Cardiac muscle cell (in vitro differentiated cells and primary cell): Measurements from ENCODE around the gene KCNT1. TPM values are rescaled to one million over a fixed set of nuclear protein-coding genes. Genes with fewer than 3 reads are reported as not detected.

Experiments
- DNase-seq, 2 donors: peaks; one replicate each; pipeline versions ENCODE4 v3.0.0 to v3.0.0-alpha.2; 2010 to 2017; ENCODE audit warnings: low read depth in 1 of 2, low spot score in 1 of 2
- H3K27ac ChIP-seq: fragments of 200-600 bp; sonication (generic); 2 replicates; pipeline ENCODE4 v1.5.1; 2016
- H3K27me3 ChIP-seq: fragments of 200-600 bp; sonication (generic); 2 replicates; pipeline ENCODE4 v1.6.0; 2016; ENCODE audit warnings: control low read depth
- H3K36me3 ChIP-seq: fragments of 200-600 bp; sonication (generic); 2 replicates; pipeline ENCODE4 v1.5.1; 2016; ENCODE audit warnings: control low read depth
- H3K4me1 ChIP-seq: fragments of 200-600 bp; sonication (generic); 2 replicates; pipeline ENCODE4 v1.8.1; 2017; ENCODE audit warnings: low read depth, mild to moderate bottlenecking, mixed run types
- H3K4me3 ChIP-seq: fragments of 200-600 bp; sonication (generic); 2 replicates; pipeline ENCODE4 v1.5.1; 2016; ENCODE audit warnings: mild to moderate bottlenecking
- H3K9me3 ChIP-seq: fragments of 200-600 bp; sonication (generic); 2 replicates; pipeline ENCODE4 v1.5.1; 2017; ENCODE audit warnings: low read depth, mild to moderate bottlenecking, control low read depth
- CTCF ChIP-seq: IDR thresholded peaks from 2 replicates; pipeline ENCODE4 v1.5.1; 2012; ENCODE audit warnings: low read depth, mild to moderate bottlenecking, low read length
- polyA plus RNA-seq: library from polyadenylated mRNA; unstranded; fragments of >200 nt; fragmentation: Nextera tagmentation; extraction: Ambion mirVana; gene quantifications from 2 replicates; pipeline ENCODE4 v1.2.1, GENCODE V29; 2016
- total RNA-seq: library from RNA; depleted of rRNA; stranded (reverse); fragments of >200 nt; gene quantifications from 2 replicates; pipeline ENCODE4 v1.2.3, GENCODE V29; 2016

Gene KCNT1
- total and polyA plus RNA-seq, 2 experiments from 2014 or later: 0.12 to 0.20 TPM

GRCh38 chr9:135707252-135708138 lies 5.5 kb downstream of the KCNT1 start:
- peaks cover 66% of the 10 kb centered on the region for H3K27me3 ChIP-seq
- no peak overlapping the region for H3K4me3 ChIP-seq
- peaks cover 3% of the 10 kb centered on the region for H3K4me1 ChIP-seq
- no peaks in the 10 kb centered on the region for H3K9me3 ChIP-seq
- no peak for TF ChIP-seq CTCF
- H3K36me3 ChIP-seq: no peaks in the 10 kb centered on the region
- H3K27ac ChIP-seq: no peak overlapping the region
- DNase-seq: no peak

- peaks cover 66% of the 10 kb centered on the region for H3K27me3 ChIP-seq
- no peaks in the 10 kb centered on the region for H3K9me3 ChIP-seq
- H3K4me1 ChIP-seq: peaks cover 3% of the 10 kb centered on the region
- no peak overlapping the region for H3K4me3 ChIP-seq
- DNase-seq: no peak
- TF ChIP-seq CTCF: no peak
- H3K36me3 ChIP-seq: no peaks in the 10 kb centered on the region
- H3K27ac ChIP-seq: no peak overlapping the region
Observed at GRCh38 chr9:135708164-135708563, 6.2 kb downstream of the KCNT1 start.

- Histone ChIP-seq H3K27ac (no peak overlapping the region), H3K4me1 (no peaks in the 10 kb centered on the region), H3K27me3 (peaks cover 86% of the 10 kb centered on the region), H3K9me3 (no peaks in the 10 kb centered on the region), H3K4me3 (no peak overlapping the region), H3K36me3 (no peaks in the 10 kb centered on the region)
- no peak for TF ChIP-seq CTCF
- no peak for DNase-seq
Observed at GRCh38 chr9:135711391-135711790, 9.4 kb downstream of the KCNT1 start.

GRCh38 chr9:135711881-135712280 lies 9.9 kb downstream of the KCNT1 start:
- Histone ChIP-seq H3K4me1 (no peaks in the 10 kb centered on the region), H3K27me3 (peaks cover 91% of the 10 kb centered on the region), H3K4me3 (no peak overlapping the region), H3K9me3 (no peaks in the 10 kb centered on the region), H3K27ac (no peak overlapping the region), H3K36me3 (no peaks in the 10 kb centered on the region)
- DNase-seq: no peak
- no peak for TF ChIP-seq CTCF

GRCh38 chr9:135712613-135713295 lies 10.8 kb downstream of the KCNT1 start:
- no peak overlapping the region for H3K27ac ChIP-seq
- no peaks in the 10 kb centered on the region for H3K4me1 ChIP-seq
- peaks cover 97% of the 10 kb centered on the region for H3K27me3 ChIP-seq
- H3K36me3 ChIP-seq: no peaks in the 10 kb centered on the region
- no peak for TF ChIP-seq CTCF
- DNase-seq: no peak
- no peak overlapping the region for H3K4me3 ChIP-seq
- H3K9me3 ChIP-seq: no peaks in the 10 kb centered on the region
